Cardiac septum (tissue), 1 donor: ENCODE data around the gene CACNB4. TPM values are rescaled to one million over a fixed set of nuclear protein-coding genes. Genes with fewer than 3 reads are reported as not detected.
"Not testable (repeated sequence)": the region's sequence is repeated elsewhere in the genome, so short reads cannot be mapped to it uniquely, and the experiment has no call there.

Source experiments
- DNase-seq: peaks from one replicate; pipeline ENCODE4 v3.0.0-alpha.2; 2020; ENCODE audit warnings: low spot score
- intact Hi-C: fragments of 100-400 bp; cut with DNase I; formaldehyde crosslinking; loops from one replicate; pipeline ENCODE4 v1.14.0; 2022
- total RNA-seq: library from RNA; stranded (reverse); fragmentation: NEBNext Ultra II Directional; extraction: Animal tissue kit (Norgen Biotek cat#: 25700); gene quantifications from one replicate; pipeline ENCODE4 v1.2.1, GENCODE V29; 2021
- donor health status: DM: no; HTN: no; CAD: no.

CACNB4 gene
- total RNA-seq, 1 donor from 2014 or later, result 0.67 TPM

GRCh38 chr2:152092095-152092494, 6.7 kb downstream of the CACNB4 start:
- no peak for DNase-seq

GRCh38 chr2:152090726-152091125, 8.1 kb downstream of the CACNB4 start:
- intact Hi-C loops, DNase-seq: not testable (repeated sequence)

More at GRCh38 chr2:152092095-152092494, 6.7 kb downstream of the CACNB4 start:
- intact Hi-C loops, result no loop called here

GRCh38 chr2:152089238-152089637, 9.6 kb downstream of the CACNB4 start:
- DNase-seq, result no peak
- intact Hi-C loops, result no loop called here

- intact Hi-C loops, result no loop called here
- no peak for DNase-seq
These were observed 10.8 kb downstream of the CACNB4 start for GRCh38 chr2:152088006-152088405.

- intact Hi-C loops, result no loop called here
- no peak for DNase-seq
These were observed 12.6 kb downstream of the CACNB4 start for GRCh38 chr2:152086231-152086630.

- no peak for DNase-seq
- intact Hi-C loops, result no loop called here
These were observed 14.8 kb downstream of the CACNB4 start for GRCh38 chr2:152084076-152084475.

GRCh38 chr2:152083202-152083875, 15.5 kb downstream of the CACNB4 start:
- DNase-seq, result no peak
- intact Hi-C loops, result no loop called here

GRCh38 chr2:152078662-152079061, 20.2 kb downstream of the CACNB4 start:
- intact Hi-C loops, result no loop called here

GRCh38 chr2:152078023-152078422, 20.8 kb downstream of the CACNB4 start:
- DNase-seq, result no peak
- intact Hi-C loops, result no loop called here

More at GRCh38 chr2:152078662-152079061, 20.2 kb downstream of the CACNB4 start:
- no peak for DNase-seq

- intact Hi-C loops, result no loop called here
These were observed 23.3 kb downstream of the CACNB4 start for GRCh38 chr2:152075461-152076050.

GRCh38 chr2:152072011-152072410, 26.8 kb downstream of the CACNB4 start:
- intact Hi-C loops, result no loop called here
- DNase-seq, result no peak

More at GRCh38 chr2:152075461-152076050, 23.3 kb downstream of the CACNB4 start:
- no peak for DNase-seq

GRCh38 chr2:152071518-152071917, 27.3 kb downstream of the CACNB4 start:
- no peak for DNase-seq
- intact Hi-C loops, result no loop called here

- no peak for DNase-seq
- intact Hi-C loops, result no loop called here
These were observed 27.8 kb downstream of the CACNB4 start for GRCh38 chr2:152071092-152071491.

- no peak for DNase-seq
- intact Hi-C loops, result no loop called here
These were observed 30.6 kb downstream of the CACNB4 start for GRCh38 chr2:152068226-152068625.

GRCh38 chr2:152067823-152068222, 31.0 kb downstream of the CACNB4 start:
- intact Hi-C loops, result no loop called here
- DNase-seq, result no peak

- intact Hi-C loops, result no loop called here
These were observed 32.9 kb downstream of the CACNB4 start for GRCh38 chr2:152065945-152066344.

GRCh38 chr2:152064001-152064400, 34.8 kb downstream of the CACNB4 start:
- intact Hi-C loops, result no loop called here
- DNase-seq, result no peak

More at GRCh38 chr2:152065945-152066344, 32.9 kb downstream of the CACNB4 start:
- DNase-seq, result no peak

GRCh38 chr2:152063325-152063924, 35.4 kb downstream of the CACNB4 start:
- intact Hi-C loops, result no loop called here

GRCh38 chr2:152062125-152063091, 36.4 kb downstream of the CACNB4 start:
- intact Hi-C loops, result no loop called here
- DNase-seq, result no peak

More at GRCh38 chr2:152063325-152063924, 35.4 kb downstream of the CACNB4 start:
- no peak for DNase-seq

- no peak for DNase-seq
- intact Hi-C loops, result no loop called here
These were observed 37.5 kb downstream of the CACNB4 start for GRCh38 chr2:152061383-152061782.
